GM19328 (cell line): Measurements from ENCODE around the gene IGFN1.

Experiments used
- ATAC-seq: cut with Tn5 transposase; IDR thresholded peaks from one replicate; pipeline ENCODE4 v1.9.1; 2021; ENCODE audit warnings: mild to moderate bottlenecking, moderate library complexity; ENCODE audit not compliant: unreplicated experiment

IGFN1 gene

DNA sequence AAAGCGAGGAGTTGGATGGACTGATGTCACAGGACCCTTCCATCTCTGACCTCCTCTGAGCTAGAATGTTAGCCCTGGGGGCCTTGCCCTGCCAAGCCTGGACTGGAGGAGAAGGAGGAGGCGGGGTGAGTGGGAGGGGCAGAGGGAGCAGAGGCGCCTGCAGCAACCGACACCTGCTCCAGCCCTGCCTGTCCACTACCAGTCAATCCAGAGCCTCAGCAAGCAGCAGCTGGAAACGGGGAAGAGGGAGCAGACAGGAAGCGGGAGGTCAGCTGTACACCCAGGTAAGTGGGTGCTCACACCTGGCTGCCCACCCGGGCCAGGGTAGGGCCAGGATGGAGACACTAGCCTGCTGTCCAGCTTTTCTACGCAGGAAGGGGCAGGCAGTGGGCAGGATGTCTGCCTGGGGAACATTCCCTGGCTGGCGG, at the start of gene IGFN1:
Gene IGFN1, plus strand, starts transcription at position 201 of the 428 bp plus-strand sequence. CDS start 2,470 bp downstream, outside the sequence.
- no peak for ATAC-seq

DNA sequence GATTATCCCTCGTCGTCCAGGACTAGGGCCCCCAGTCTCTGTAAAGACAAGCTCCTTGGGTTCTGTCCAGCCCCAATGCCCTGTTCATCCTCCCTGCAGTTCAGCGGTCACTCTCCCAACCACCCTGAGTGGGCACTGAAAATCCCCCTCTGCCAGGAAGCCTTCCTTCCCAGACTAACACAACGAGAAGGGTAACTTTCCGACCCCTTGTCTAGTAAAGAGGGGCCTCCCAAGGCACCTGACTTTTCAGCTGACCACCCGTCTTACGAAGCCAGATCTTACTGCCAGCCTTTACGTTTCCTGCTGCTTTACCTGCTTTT, 49.7 kb upstream of the IGFN1 start:
- no peak for ATAC-seq

DNA sequence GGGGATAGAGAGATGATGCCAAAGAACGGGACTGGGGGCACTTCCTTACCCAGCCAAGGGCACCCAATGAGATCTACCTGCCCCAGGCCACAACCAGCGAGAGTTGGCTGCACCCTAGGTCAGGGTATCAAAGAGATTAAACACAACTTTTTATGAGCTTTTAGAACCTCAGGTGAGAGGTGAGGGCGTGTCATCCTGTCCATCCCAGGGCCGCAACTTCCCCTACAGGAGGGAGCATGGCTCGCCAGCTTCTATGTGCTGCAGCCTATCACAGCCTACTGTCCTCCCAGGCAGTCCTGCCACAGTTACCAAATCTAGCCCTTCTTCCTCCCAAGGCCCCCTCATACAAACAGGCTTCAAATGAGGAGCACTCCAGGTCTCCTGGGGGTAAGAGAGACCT, 49.2 kb upstream of the IGFN1 start:
- ATAC-seq, result no peak

DNA sequence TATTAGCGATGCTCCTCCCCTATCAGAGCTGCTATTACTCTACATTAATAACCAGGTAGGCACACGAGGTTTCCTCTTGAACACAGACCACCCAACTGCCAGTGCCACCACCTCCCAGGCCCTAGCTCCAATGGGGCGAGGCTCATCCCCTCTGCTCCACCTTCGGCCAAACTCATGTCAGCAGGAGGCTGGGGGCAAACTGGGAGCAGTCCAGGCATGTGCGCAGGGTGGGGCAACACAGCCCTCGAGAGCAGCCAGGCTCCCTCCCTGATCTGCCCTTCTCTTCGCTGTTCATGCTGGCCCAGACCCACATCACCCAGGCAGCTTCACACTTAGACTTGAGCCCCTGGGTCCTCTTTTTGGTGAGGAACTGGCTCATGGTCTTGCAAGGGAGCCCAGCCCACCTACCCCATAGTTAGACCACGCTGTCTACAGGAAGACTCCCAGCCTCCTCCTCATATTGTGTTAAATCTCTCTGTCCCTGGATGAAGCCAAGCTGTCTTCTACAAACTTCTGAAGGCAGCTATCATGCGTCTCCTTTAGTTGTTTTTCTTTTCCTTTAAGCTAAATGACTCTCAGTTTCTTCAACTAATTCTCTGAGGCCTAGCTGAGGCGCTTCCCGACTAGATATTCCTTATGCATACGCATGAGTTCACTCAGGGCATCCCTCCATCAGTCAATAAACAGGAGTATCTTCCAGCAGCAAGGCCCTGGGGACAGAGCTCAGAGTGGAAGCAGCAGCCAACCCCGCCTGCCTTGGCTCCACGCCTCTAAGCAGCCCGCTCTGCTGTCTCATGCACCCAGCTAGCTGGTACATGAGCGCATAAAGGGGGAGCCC, 48.4 kb upstream of the IGFN1 start:
- no peak for ATAC-seq

DNA sequence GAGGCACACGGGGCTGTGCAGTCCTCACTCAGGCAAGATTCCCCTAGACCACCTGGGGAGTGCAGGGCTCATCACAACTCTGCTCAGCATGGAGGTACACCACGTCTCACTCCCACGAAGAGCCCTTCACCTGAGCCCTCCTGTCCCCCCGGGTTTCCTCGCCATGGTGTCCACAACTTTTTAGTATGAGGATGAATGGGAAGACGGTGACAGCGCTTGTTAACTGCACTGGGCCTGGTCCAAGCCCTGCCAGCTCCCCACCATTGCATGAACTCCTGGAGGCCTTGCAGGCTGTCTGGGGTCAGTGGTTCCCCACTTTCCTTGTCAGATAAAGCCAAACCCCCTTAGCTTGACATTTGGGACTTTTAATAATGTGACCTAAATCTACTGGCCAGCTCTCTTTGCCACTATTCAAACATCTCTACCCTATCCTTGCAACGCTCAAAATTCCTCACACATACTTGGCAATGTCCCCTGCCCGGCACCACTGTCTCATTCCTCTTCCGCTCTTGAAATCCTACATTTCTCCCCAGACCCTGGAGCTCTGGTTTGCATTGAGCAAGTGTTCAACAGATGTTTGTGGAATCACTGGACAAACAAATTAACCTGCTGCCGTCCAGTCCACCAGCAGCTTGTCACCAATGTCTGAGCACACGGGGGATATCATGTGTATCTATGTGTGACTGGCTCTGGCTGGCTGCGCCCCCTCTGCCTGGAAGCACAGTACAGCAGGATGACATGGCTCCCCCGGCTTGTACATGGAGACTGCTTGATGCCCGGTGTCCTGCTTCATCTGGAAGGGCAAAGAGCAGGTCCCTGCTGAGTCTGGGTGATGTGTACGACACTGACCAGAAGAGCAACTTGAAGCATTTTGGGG, 47.5 kb upstream of the IGFN1 start:
- no peak for ATAC-seq

DNA sequence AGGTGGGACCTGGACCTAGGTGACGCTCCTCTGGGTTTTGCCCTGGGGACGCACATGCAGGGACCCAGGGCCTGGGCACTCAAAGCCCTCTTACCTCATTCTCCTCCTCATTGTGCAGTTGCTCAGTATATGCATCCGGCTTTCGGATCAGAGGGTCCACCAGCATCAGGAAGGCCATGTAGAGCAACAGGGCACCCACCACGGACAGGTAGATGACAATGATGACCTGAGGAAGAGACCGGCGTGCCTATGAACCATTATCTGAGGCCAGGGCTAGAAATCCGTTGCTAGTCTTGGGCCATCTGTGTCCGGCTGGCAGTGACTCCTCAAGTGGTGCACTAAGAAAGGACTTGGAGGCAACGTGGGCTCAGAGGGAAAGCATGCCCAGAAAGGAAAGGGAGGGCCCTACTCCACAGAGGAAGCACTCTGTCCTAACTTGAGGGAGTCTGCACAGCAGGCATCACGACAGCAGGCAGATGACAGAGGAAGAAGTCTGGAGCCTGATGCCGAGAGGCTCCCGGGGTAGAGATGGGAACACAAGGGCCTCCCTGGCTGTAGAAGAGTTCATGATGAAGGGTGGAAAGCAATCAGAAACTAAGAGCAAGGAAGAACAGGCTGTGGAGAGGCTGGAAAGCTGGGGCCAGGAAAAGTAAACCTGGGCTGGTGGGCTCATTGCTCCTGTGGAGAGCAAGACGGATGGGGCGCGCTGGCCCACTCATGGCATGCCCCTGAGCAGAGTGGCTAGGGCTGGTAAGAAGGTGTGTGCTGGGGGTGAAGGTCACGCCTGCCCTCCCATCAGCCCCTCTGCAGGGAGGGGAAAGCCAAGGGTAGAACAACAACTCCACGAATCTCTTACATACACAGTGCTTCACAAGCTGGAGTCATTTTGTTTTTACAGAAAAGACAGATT, 46.6 kb upstream of the IGFN1 start:
- ATAC-seq, result no peak

DNA sequence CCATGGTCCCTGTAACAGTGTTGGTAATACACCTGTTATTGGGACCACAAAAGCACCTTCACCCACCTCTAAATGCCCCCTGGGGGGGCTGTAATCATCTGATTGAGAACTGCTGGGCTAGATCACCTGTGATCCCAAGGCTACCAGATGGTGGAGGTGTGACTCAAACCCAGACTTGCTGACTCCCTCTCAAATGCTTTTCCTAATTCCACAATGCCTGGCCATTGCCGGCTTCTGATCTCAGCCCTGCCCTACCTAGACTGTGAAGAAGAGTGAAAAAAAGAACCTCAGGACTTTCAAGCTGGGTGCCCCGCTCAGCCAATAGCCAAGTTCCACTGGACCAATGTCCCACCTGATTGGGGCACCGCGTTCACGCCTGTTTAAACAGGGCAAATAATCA, 45.9 kb upstream of the IGFN1 start:
- no peak for ATAC-seq

DNA sequence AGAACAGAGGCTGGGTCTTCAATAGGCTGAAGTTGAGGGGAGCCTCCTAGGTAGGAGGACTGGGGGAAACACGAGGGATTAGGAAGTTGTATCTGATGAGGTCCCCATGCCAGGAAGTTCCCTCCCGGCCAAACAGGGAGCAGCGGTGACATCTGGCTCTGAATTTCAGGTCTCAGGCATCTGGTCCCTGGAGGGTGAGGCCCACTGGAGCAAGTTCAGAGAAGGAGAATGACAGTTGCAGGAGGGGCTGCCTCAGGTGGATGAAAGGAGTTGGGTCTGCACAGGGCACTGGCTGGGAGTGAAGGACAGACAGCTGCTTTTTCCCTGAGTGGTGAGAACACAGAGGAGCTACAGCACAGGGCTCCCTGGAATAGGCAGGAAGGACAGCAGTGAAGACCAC, 45.5 kb upstream of the IGFN1 start:
- no peak for ATAC-seq

DNA sequence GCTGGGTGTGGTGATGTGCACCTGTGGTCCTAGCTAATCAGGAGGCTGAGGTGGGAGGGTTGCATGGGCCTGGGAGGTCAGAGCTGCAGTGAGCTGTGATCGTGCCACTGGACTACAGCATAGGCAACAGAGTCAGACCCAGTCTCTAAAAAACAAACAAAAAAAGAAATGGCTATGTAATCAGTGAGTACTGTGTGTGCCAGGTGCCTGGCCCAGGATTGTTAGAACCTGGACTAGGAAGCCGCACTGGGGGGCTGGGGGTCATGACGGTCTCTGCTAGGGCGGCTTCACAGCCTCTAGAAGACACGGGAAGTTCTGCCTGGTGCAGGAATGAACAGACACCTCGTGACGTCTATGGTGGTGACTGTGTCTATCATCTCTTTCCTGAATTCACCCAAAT, 44.8 kb upstream of the IGFN1 start:
- no peak for ATAC-seq

DNA sequence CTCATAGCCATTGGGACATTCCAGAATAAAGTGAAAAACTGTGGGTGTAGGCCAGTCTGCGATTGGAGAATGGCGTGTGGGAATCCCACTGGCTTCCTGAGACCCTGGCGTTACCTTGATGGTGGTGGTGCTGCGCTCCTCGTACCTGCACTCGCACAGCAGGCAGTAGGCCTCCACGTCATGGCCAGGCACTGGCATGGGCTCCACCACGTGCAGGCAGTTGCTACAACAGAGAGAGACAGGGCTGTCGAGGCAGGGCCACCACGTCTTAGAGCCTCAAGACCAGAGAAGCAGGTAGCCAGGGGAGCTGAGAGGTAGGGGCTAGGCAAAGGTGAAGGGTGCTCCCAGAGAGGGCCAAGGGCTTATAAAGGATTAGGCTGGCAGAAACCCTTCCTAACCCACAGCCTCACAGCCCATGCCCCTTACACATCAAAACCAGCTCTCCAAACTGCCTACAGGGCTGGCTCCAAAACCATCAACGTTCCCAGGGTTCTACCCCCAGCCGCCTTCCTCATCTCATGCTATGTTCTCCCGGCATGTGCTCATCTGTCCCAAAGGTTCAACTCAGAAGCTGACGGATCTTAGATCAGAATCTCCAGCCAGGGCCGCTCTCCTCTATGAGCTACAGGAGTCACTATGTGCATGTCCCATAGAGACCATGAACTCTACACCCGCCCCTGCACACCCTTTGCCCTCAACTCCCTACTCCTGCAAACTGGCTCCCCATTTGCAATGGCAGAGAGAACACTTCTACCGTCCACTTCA, 43.8 kb upstream of the IGFN1 start:
- no peak for ATAC-seq

DNA sequence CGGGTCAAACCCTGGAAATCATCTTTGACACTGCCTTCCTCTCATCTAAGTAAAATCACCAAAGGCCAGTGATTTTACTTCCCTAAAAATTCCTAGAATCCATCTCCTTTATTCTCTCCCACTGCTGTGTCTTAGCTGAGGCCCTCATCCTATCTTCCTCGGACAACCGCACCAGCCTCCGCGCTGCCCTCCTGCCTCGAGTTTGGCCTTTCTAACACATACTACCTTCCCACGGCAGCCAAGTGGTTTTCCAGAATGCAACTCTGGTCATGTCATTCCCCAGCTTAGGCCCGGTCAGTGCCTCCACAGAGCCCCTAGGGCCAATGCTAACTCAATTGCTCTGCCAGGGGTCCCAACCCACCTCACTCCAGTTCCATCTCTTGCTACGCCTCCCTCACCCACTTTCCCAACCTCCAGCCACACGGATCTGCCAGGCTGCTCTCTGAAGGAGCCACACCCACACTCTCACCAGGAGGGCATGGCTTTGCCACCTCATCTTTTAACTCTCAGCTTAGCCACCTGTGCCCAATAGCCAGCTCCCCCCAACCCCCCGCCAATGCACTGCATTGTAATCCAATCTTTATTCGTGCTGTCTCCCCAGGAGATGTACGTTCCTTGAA, 43.1 kb upstream of the IGFN1 start:
- no peak for ATAC-seq

DNA sequence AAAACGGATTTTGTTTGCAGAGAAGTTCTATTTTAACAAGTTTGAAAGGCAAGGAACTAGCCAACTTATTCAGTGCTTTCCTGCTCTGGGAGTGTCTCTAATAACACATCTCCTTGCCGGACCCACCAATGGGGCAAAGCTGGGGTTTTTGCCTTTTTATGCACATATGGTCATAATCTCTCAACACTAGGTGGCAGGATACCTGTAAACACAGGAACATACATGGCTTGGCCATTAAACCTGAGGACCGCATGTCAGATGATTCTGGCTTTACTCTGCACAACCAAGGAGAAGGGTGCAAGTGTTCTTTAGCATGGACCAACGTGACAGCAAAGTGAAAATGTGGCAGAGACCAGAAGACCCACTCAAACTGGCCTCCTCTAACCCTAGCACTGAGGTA, 41.2 kb upstream of the IGFN1 start:
- no peak for ATAC-seq

DNA sequence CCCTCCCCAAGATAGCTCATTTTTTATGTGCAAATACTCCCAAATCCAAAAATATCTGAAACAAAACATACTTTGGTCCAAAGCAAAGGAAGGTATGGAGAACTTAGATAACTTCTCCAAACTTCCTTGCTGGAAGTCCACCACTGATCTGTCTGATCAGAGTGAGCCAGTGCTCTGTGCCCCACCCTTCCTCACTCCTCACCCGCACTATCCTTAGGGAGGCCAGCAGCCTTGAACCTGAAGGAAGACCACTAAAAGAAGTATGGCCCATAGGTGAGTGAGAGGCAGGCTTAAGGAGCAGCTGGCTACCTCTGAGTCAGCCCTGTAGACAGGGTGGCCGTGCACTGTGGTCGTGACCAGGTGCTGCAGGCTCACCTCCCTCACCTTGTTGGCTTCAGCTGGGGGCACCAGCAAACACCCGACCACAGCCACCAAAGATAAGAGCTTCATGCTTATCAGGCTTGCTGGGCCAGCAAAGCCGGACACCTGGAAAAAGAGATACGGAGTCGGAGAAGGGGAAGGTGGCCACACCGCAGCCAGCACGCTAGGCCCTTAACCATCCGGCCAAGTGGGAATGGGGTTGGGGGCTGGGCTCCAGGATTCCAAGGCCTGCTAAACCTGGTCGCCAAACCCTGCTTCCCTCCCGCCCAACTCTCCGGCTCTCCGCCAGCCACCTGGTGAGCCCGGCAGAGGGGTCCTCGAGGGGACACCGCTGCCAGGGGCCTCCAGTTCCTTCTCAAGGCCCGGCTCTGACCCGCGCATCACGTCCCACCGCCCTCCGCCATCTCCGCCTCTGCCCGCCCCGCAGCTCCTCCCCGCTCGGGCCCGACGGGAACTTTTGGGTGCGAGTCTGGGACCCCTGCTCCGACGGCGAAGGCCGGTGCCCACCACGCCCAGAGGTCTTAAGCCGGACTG, 36.9 kb upstream of the IGFN1 start:
- ATAC-seq, result peak; percentile 73

DNA sequence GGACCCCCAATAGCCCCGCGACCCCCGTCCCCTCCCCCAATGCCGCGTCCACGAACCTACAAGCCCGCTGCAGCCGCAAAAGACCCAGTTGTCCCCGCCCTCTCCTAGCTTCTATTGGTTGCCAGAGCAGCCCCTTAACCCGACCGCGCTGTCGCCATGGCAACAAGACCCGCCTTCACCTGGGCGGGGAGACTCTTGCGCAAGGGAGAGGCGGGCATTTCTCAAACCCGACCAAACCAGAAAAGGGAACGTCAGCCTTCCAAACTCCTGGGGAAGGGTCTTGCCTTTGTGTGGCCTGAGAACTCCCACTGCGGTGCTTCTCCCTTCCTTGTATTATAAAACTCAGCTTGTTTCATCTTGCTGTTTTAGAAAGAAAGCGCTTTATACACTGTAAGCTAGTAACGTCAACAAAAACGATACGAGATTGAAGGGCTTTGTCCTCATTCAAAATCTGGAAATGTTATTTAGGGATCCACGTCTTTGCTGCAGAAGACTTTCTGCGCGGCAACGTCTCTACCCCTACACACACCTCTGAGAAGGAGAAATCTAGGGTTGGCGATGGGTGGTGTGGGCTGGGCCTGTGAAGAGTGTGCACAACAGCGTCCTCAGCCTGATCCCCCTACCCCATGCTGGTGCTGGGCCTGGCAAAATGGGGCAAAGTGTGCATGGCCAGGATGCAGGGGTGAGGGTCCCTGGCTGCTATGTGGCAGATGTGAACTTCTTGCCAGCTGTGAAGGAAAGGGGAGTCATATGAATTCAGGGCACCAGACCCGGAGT, 36.0 kb upstream of the IGFN1 start, which contains the start of gene TMEM9:
Gene TMEM9, minus strand, starts transcription at position 86 of the 777 bp plus-strand sequence. CDS start 551 bp downstream, outside the sequence.
- ATAC-seq, result peak; percentile 98

DNA sequence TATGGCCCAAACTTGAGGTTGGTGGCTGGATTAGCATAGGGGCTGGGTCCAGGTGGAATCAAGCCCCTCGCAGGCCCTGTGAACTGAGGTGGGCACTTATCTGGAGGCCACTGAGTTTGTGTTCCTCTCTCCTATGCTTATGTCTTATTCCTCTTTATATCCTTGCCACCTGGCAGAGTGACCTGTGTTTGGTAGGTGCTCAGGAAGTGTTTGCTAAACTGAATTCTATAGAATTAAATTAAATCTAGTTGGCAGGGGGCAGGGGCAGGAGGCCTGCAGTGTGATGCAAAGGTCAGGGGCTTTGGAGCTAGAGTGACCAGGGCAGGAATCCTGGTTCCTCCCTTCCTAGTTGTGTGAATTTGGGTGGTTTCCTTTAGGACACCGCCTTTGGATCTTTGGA, 35.3 kb upstream of the IGFN1 start:
- no peak for ATAC-seq

DNA sequence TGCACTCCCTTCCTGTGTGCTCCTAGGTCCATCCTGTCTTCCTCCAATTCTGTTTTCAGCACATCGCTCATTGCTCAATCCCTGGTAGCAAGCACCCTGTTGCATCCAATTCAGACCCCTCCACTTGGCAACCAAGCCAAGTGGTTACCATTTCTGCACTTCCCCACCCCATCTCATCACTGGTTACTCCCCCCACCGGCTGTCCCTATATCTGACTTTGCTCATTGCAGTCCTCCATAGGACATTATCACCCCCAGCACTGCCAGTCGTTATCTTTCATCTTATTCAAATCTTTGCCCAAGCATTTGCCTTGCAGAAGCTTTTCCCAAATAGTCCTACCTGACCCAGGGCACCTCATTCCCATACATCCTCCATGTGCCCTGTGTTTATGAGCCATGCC, 34.3 kb upstream of the IGFN1 start:
- no peak for ATAC-seq

DNA sequence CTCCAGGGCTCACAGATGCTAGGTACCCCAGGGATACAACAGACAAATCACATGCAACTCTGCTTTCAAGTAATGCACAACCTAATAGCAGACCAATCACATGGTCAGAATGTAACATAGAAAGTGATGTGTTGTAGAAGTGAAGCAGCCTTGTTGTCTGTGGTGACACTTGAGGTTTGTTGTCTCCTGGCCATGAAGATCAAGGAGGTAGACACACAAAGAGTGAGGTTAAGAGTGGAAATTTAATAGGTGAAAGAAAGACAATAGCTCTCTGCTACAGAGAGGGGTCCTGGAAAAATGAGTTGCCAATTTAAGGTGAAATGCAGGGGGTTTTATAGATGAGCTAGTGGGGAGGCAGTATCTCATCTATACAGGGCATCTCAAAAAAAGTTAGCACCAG, 33.8 kb upstream of the IGFN1 start:
- no peak for ATAC-seq

DNA sequence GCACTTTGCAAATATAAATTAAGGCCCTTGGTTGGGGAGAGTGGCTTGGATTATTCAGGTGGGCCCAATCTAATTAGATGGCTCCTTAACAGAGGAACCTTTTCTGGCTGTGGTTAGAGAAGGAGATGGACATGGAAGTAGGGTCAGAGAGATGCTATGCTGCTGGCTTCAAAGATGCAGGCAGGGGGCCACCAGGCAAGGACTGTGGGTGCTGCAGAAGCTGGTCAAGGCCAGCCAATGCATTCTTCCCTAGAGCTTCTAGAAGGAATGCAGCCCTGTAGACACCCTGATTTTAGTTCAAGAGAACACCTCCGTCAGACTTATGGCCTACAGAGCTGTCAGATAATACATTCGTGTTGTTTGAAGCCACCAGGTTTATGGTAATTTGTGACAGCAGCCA, 32.7 kb upstream of the IGFN1 start:
- ATAC-seq, result no peak
